CMK (cell line): ENCODE data around the gene CAMKK1.

Experiments used
- DNase-seq: peaks from one replicate; pipeline ENCODE4 v3.0.0-alpha.2; 2010; ENCODE audit warnings: low read depth

The CAMKK1 gene

GRCh38 chr17:3896108-3896967, 3.5 kb upstream of the CAMKK1 start:
- DNase-seq, result no peak

- DNase-seq, result no peak
Measured at GRCh38 chr17:3895354-3895753, 2.5 kb upstream of the CAMKK1 start.

- no peak for DNase-seq
Measured at GRCh38 chr17:3894911-3895343, 2.1 kb upstream of the CAMKK1 start.

- DNase-seq, result no peak
Measured at GRCh38 chr17:3894188-3894587, 1.3 kb upstream of the CAMKK1 start.

GRCh38 chr17:3893720-3894116, 865 bp upstream of the CAMKK1 start:
- DNase-seq, result no peak

GRCh38 chr17:3892095-3892998, 506 bp downstream of the CAMKK1 start:
- DNase-seq, result peak; percentile 65

GRCh38 chr17:3891626-3892094, 1.2 kb downstream of the CAMKK1 start:
- no peak for DNase-seq

- no peak for DNase-seq
Measured at GRCh38 chr17:3890878-3891219, 2.0 kb downstream of the CAMKK1 start.

GRCh38 chr17:3890082-3890877, 2.6 kb downstream of the CAMKK1 start:
- DNase-seq, result no peak

- DNase-seq, result no peak
Measured at GRCh38 chr17:3889325-3890012, 3.4 kb downstream of the CAMKK1 start.

- DNase-seq, result no peak
Measured at GRCh38 chr17:3888343-3889171, 4.3 kb downstream of the CAMKK1 start.

GRCh38 chr17:3887804-3888203, 5.0 kb downstream of the CAMKK1 start:
- no peak for DNase-seq

GRCh38 chr17:3887394-3887793, 5.5 kb downstream of the CAMKK1 start:
- DNase-seq, result no peak

- no peak for DNase-seq
Measured at GRCh38 chr17:3886776-3887175, 6.1 kb downstream of the CAMKK1 start.

- DNase-seq, result no peak
Measured at GRCh38 chr17:3885970-3886369, 6.9 kb downstream of the CAMKK1 start.

- no peak for DNase-seq
Measured at GRCh38 chr17:3885271-3885670, 7.6 kb downstream of the CAMKK1 start.

GRCh38 chr17:3884188-3884587, 8.7 kb downstream of the CAMKK1 start:
- DNase-seq, result no peak

GRCh38 chr17:3882276-3882675, 10.6 kb downstream of the CAMKK1 start:
- no peak for DNase-seq

- DNase-seq, result no peak
Measured at GRCh38 chr17:3880983-3881382, 11.9 kb downstream of the CAMKK1 start.

GRCh38 chr17:3879591-3880417, 13.0 kb downstream of the CAMKK1 start:
- no peak for DNase-seq
